Choroid plexus epithelial cell (primary cell): ENCODE data around the gene KRT77.

Experiments
- DNase-seq: peaks from one replicate; pipeline ENCODE4 v3.0.0-alpha.2; 2010; ENCODE audit warnings: low read depth
- H3K4me3 ChIP-seq: 2 replicates; pipeline ENCODE4 v1.5.1; 2011; ENCODE audit warnings: low read depth, mild to moderate bottlenecking, control low read depth, low read length, moderate library complexity
- TF ChIP-seq, protein P1 (sequence below): conservative IDR thresholded peaks from 2 replicates; pipeline ENCODE4 v1.5.1; 2011; ENCODE audit warnings: low read depth, mild to moderate bottlenecking, control low read depth, inconsistent platforms, low read length, moderate library complexity

Gene KRT77

GRCh38 chr12:52655251-52655650 lies 48.1 kb downstream of the KRT77 start:
- no peak for DNase-seq
- H3K4me3 ChIP-seq: no peak overlapping the region
- TF ChIP-seq, protein P1, sequence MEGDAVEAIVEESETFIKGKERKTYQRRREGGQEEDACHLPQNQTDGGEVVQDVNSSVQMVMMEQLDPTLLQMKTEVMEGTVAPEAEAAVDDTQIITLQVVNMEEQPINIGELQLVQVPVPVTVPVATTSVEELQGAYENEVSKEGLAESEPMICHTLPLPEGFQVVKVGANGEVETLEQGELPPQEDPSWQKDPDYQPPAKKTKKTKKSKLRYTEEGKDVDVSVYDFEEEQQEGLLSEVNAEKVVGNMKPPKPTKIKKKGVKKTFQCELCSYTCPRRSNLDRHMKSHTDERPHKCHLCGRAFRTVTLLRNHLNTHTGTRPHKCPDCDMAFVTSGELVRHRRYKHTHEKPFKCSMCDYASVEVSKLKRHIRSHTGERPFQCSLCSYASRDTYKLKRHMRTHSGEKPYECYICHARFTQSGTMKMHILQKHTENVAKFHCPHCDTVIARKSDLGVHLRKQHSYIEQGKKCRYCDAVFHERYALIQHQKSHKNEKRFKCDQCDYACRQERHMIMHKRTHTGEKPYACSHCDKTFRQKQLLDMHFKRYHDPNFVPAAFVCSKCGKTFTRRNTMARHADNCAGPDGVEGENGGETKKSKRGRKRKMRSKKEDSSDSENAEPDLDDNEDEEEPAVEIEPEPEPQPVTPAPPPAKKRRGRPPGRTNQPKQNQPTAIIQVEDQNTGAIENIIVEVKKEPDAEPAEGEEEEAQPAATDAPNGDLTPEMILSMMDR: no peak

- H3K4me3 ChIP-seq: no peak within 1 kb of the TSS
- DNase-seq: no peak
- TF ChIP-seq, protein P1: no peak
These were observed 51.5 kb downstream of the KRT77 start, which contains the start of gene KRT2 for GRCh38 chr12:52651726-52652261. Gene KRT2, minus strand, starts transcription at chr12:52652211. Its CDS starts 69 bp downstream, at chr12:52652142.

DNA sequence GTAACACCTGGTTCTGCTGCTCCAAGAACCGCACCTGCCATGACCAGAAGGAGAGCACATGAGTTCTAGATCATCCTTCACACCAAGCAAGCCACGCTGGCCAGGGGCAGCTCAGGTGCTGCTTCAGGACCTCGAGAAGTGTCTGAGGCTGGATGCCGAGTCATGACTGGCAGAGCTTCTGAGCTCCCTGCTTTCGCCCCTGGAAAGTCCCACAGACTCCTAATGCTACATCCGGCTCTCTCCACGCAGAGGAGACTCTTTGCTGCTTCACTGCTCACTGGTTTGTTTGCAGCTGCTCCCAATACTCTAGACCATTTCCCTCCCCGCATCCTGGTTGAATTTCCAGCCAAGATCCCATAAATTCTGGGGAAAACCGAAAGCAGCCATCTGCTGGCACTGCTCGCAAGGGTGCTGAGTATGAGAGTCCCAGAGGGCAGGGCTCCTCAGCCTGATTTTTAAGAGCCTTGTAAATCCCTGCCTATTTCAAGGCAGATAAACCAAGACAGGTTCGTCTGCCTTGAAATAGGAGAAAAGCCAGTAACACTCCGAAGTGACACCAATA lies 52.7 kb downstream of the KRT77 start:
- DNase-seq: no peak
- TF ChIP-seq, protein P1: no peak
- H3K4me3 ChIP-seq: no peak overlapping the region

DNA sequence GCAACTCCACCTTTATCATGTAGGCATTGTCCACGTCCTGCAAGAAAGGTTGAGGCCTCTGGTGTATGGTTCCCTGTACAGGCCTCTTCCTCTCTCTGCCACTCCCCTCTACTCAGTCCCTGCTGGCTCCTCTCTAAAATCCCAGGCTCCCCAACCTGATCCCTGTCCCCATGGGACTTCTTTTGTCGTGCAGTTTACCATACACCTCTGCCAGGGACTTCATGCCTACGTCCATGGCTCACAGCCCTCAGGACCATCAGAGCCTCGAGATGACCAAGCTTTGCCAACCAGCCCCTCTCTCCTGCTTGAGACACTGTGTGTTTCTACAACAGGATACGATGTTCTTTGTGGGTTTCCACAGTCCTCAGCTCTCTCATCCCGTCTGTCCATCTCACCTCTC lies 54.3 kb downstream of the KRT77 start:
- H3K4me3 ChIP-seq: no peak overlapping the region
- DNase-seq: no peak
- TF ChIP-seq, protein P1: no peak

DNA sequence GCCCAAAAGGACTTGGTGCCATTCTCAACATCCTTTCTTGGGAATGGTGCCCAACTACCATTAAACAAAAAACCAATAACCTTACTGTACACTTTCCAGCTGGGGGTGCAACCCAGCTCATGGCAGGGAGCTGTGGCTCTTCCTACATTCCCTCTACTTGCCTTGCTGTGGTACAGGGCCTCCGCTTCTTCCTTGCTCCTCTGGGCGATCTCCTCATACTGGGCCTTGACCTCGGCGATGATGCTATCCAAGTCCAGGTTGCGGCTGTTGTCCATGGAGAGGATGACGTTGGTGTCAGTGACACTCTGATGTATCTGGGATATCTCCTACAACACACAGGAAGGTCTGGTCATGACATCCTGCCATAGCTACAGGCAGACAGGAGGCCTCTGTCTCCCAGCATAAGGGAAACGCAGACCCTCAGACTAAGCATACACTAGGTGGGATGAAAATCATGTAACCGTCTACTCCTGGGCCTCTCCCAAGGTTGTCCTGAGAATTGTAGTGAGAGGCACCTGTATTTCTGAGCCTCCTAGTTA lies 55.2 kb downstream of the KRT77 start:
- DNase-seq: no peak
- no peak overlapping the region for H3K4me3 ChIP-seq
- TF ChIP-seq, protein P1: no peak

- H3K4me3 ChIP-seq: no peak overlapping the region
- TF ChIP-seq, protein P1: no peak
- DNase-seq: no peak
These were observed 55.7 kb downstream of the KRT77 start for GRCh38 chr12:52647601-52648000.

DNA sequence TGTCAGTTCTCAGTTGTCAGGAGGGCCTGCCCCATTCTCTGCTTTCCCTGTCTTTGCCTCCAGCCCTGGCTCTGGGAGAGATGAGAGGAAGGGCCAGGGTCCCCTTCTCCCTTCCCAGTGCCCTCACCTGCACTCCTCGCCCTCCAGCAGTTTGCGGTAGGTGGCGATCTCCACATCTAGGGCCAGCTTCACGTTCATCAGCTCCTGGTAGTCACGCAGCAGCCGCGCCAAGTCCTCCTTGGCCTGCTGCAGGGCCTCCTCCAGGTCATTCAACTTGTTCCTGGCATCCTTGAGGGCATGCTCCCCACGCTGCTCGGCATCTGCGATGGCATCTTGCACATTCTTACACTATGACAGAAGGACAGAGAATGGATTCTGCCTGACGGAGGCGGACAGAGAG lies 56.7 kb downstream of the KRT77 start:
- TF ChIP-seq, protein P1: no peak
- DNase-seq: no peak
- H3K4me3 ChIP-seq: no peak overlapping the region
